Cardiac muscle cell (in vitro differentiated cells and primary cell): ENCODE measurements around the gene COL5A1. TPM values are rescaled to one million over a fixed set of nuclear protein-coding genes. Genes with fewer than 3 reads are reported as not detected.

Experiments
- DNase-seq, 2 donors: peaks; one replicate each; pipeline versions ENCODE4 v3.0.0 to v3.0.0-alpha.2; 2010 to 2017; ENCODE audit warnings: low read depth in 1 of 2, low spot score in 1 of 2
- H3K27ac ChIP-seq: fragments of 200-600 bp; sonication (generic); 2 replicates; pipeline ENCODE4 v1.5.1; 2016
- H3K27me3 ChIP-seq: fragments of 200-600 bp; sonication (generic); 2 replicates; pipeline ENCODE4 v1.6.0; 2016; ENCODE audit warnings: control low read depth
- H3K36me3 ChIP-seq: fragments of 200-600 bp; sonication (generic); 2 replicates; pipeline ENCODE4 v1.5.1; 2016; ENCODE audit warnings: control low read depth
- H3K4me1 ChIP-seq: fragments of 200-600 bp; sonication (generic); 2 replicates; pipeline ENCODE4 v1.8.1; 2017; ENCODE audit warnings: low read depth, mild to moderate bottlenecking, mixed run types
- H3K4me3 ChIP-seq: fragments of 200-600 bp; sonication (generic); 2 replicates; pipeline ENCODE4 v1.5.1; 2016; ENCODE audit warnings: mild to moderate bottlenecking
- H3K9me3 ChIP-seq: fragments of 200-600 bp; sonication (generic); 2 replicates; pipeline ENCODE4 v1.5.1; 2017; ENCODE audit warnings: low read depth, mild to moderate bottlenecking, control low read depth
- CTCF ChIP-seq: IDR thresholded peaks from 2 replicates; pipeline ENCODE4 v1.5.1; 2012; ENCODE audit warnings: low read depth, mild to moderate bottlenecking, low read length
- polyA plus RNA-seq: library from polyadenylated mRNA; unstranded; fragments of >200 nt; fragmentation: Nextera tagmentation; extraction: Ambion mirVana; gene quantifications from 2 replicates; pipeline ENCODE4 v1.2.1, GENCODE V29; 2016
- total RNA-seq: library from RNA; depleted of rRNA; stranded (reverse); fragments of >200 nt; gene quantifications from 2 replicates; pipeline ENCODE4 v1.2.3, GENCODE V29; 2016

COL5A1 gene
- total and polyA plus RNA-seq, 2 experiments from 2014 or later, result 34.5 to 129 TPM

- no peak for TF ChIP-seq CTCF
- H3K9me3 ChIP-seq, result no peaks in the 10 kb centered on the region
- no peaks in the 10 kb centered on the region for H3K27me3 ChIP-seq
- no peaks in the 10 kb centered on the region for H3K36me3 ChIP-seq
- no peak for DNase-seq
- no peaks in the 10 kb centered on the region for H3K4me1 ChIP-seq
- no peak overlapping the region for H3K27ac ChIP-seq
- H3K4me3 ChIP-seq, result no peak overlapping the region
These were observed 115.8 kb downstream of the COL5A1 start for GRCh38 chr9:134757216-134757975.

- TF ChIP-seq CTCF, result no peak
- H3K27me3 ChIP-seq, result no peaks in the 10 kb centered on the region
- H3K4me3 ChIP-seq, result no peak overlapping the region
- no peak for DNase-seq
- peak overlapping the region; percentile 28 for H3K27ac ChIP-seq
- H3K36me3 ChIP-seq, result no peaks in the 10 kb centered on the region
- H3K9me3 ChIP-seq, result no peaks in the 10 kb centered on the region
- no peaks in the 10 kb centered on the region for H3K4me1 ChIP-seq
These were observed 117.5 kb downstream of the COL5A1 start for GRCh38 chr9:134758949-134759607.

GRCh38 chr9:134759913-134760312 lies 118.3 kb downstream of the COL5A1 start:
- TF ChIP-seq CTCF, result no peak
- Histone ChIP-seq H3K27ac (no peak overlapping the region), H3K27me3 (no peaks in the 10 kb centered on the region), H3K4me3 (no peak overlapping the region), H3K4me1 (no peaks in the 10 kb centered on the region), H3K9me3 (no peaks in the 10 kb centered on the region), H3K36me3 (no peaks in the 10 kb centered on the region)
- no peak for DNase-seq

- no peak for TF ChIP-seq CTCF
- Histone ChIP-seq H3K36me3 (no peaks in the 10 kb centered on the region), H3K27ac (no peak overlapping the region), H3K4me1 (no peaks in the 10 kb centered on the region), H3K9me3 (no peaks in the 10 kb centered on the region), H3K27me3 (no peaks in the 10 kb centered on the region), H3K4me3 (no peak overlapping the region)
- DNase-seq, result no peak
These were observed 119.3 kb downstream of the COL5A1 start for GRCh38 chr9:134760750-134761420.

GRCh38 chr9:134764473-134765269 lies 123.1 kb downstream of the COL5A1 start:
- H3K4me3 ChIP-seq, result no peak overlapping the region
- no peak overlapping the region for H3K27ac ChIP-seq
- DNase-seq, result no peak
- no peak for TF ChIP-seq CTCF
- H3K9me3 ChIP-seq, result no peaks in the 10 kb centered on the region
- no peaks in the 10 kb centered on the region for H3K36me3 ChIP-seq
- H3K27me3 ChIP-seq, result no peaks in the 10 kb centered on the region
- no peaks in the 10 kb centered on the region for H3K4me1 ChIP-seq
